Esophagus muscularis mucosa (tissue), 2 donors: Measurements from ENCODE around the gene TRIM71.

Experiments used
- EP300 ChIP-seq: sonication (generic); formaldehyde crosslinking; IDR thresholded peaks from one replicate; pipeline ENCODE4 v1.6.1; 2017; ENCODE audit warnings: antibody characterized with exemption
- POLR2A ChIP-seq: fragments of 450-650 bp; IDR thresholded peaks from one replicate; pipeline ENCODE4 v1.6.1; 2017; ENCODE audit warnings: antibody characterized with exemption, moderate library complexity, mild to moderate bottlenecking, low read depth

DNA sequence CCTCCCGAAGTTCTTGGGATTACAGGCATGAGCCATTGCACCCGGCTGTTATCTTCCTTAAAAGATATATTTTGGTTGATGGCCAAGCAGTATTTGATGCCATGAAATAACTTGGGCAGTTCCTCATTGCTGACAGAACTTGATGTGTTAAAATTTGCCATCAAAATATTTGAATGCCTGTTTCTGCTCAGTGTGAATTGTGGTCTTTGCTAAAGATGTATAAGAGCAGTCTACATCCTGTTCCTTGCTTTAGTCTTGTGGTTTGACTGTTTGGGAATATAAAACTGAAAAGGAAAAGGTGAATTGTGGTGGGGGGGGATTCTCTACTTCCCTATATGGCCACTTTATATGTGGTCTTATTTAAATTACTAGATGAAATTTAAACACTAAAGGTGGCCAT, 14.0 kb downstream of the TRIM71 start:
- TF ChIP-seq EP300 (no peak), POLR2A (no peak)
